OCI-LY1 (cell line): Measurements from ENCODE around the gene SUGP2.

Experiments used
- H2AFZ ChIP-seq: fragments of 200-600 bp; sonication (generic), shearing (Covaris generic); 2 replicates; pipeline ENCODE4 v1.6.0; 2014; ENCODE audit warnings: antibody characterized with exemption, mild to moderate bottlenecking, low read length
- H3F3A ChIP-seq: fragments of 200-600 bp; sonication (generic), shearing (Covaris generic); 2 replicates; pipeline ENCODE4 v1.6.0; 2014; ENCODE audit warnings: mild to moderate bottlenecking, antibody characterized with exemption, low read length, moderate library complexity; ENCODE audit not compliant: insufficient read depth
- H3K27ac ChIP-seq: fragments of 200-600 bp; sonication (generic); 2 replicates; pipeline ENCODE4 v1.5.1; 2014; ENCODE audit warnings: low read length, mixed run types, mild to moderate bottlenecking, low read depth; ENCODE audit not compliant: poor library complexity, severe bottlenecking
- H3K27me3 ChIP-seq: fragments of 200-600 bp; sonication (generic); 2 replicates; pipeline ENCODE4 v1.6.0; 2014; ENCODE audit warnings: antibody characterized with exemption, mild to moderate bottlenecking, low read length, moderate library complexity; ENCODE audit not compliant: insufficient read depth
- H3K36me3 ChIP-seq: fragments of 200-600 bp; sonication (generic); 2 replicates; pipeline ENCODE4 v1.6.1; 2014; ENCODE audit warnings: mild to moderate bottlenecking, antibody characterized with exemption, low read length, moderate library complexity, mixed read lengths; ENCODE audit not compliant: insufficient read depth
- H3K4me1 ChIP-seq: fragments of 200-600 bp; sonication (generic); 2 replicates; pipeline ENCODE4 v1.5.1; 2014; ENCODE audit warnings: mild to moderate bottlenecking, low read length, moderate library complexity; ENCODE audit not compliant: insufficient read depth, severe bottlenecking
- H3K4me2 ChIP-seq: fragments of 200-600 bp; sonication (generic), shearing (Covaris generic); 2 replicates; pipeline ENCODE4 v1.6.1; 2014; ENCODE audit warnings: low read length
- H3K4me3 ChIP-seq: fragments of 200-600 bp; sonication (generic); 2 replicates; pipeline ENCODE4 v1.5.1; 2014; ENCODE audit warnings: low read length, low read depth, mild to moderate bottlenecking, mixed read lengths; ENCODE audit not compliant: poor library complexity, severe bottlenecking
- H3K79me2 ChIP-seq: fragments of 200-600 bp; shearing (Covaris generic); 2 replicates; pipeline ENCODE4 v1.6.1; 2016; ENCODE audit warnings: mixed run types, low read length, mixed read lengths; ENCODE audit not compliant: insufficient read depth
- H3K9ac ChIP-seq: fragments of 200-600 bp; sonication (generic), shearing (Covaris generic); 2 replicates; pipeline ENCODE4 v1.6.1; 2014; ENCODE audit warnings: mild to moderate bottlenecking, low read length, mixed read lengths
- H3K9me2 ChIP-seq: fragments of 200-600 bp; sonication (generic), shearing (Covaris generic); 2 replicates; pipeline ENCODE4 v1.6.1; 2014; ENCODE audit warnings: low read depth, mild to moderate bottlenecking, low read length, mixed read lengths
- H3K9me3 ChIP-seq: fragments of 200-600 bp; shearing (Covaris generic); 2 replicates; pipeline ENCODE4 v1.6.1; 2014; ENCODE audit warnings: low read length, mixed read lengths
- H4K20me1 ChIP-seq: fragments of 200-600 bp; sonication (generic), shearing (Covaris generic); 2 replicates; pipeline ENCODE4 v1.6.0; 2016; ENCODE audit warnings: mild to moderate bottlenecking, low read length; ENCODE audit not compliant: insufficient read depth
- EZH2 ChIP-seq: fragments of 200-600 bp; sonication (generic), shearing (Covaris generic); IDR thresholded peaks from 2 replicates; pipeline ENCODE4 v1.8.0; 2017; ENCODE audit warnings: borderline replicate concordance, mixed run types, mild to moderate bottlenecking, antibody characterized with exemption, low read length, moderate library complexity, mixed read lengths
- TF ChIP-seq, protein P1 (sequence below): fragments of 200-600 bp; sonication (generic), shearing (Covaris generic); IDR thresholded peaks from 2 replicates; pipeline ENCODE4 v1.5.1; 2017; ENCODE audit warnings: mild to moderate bottlenecking, antibody characterized with exemption, low read length, moderate library complexity, mixed read lengths

Gene SUGP2

DNA sequence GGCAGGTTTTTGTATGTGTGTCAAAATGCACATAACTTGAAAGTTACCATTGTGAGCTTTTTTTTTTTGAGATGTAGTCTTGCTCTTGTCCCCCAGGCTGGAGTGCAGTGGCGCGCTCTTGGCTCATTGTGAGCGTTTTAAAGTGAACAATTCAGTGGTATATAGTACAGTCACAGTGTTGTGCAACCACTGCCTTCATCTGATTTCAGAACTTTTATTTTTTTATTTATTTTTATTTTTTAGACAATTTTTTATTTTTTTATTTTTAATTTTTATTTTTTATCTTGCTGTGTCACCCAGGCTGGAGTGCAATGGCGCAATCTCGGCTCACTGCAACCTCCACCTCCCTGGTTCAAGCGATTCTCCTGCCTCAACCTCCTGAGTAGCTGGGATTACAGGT is 45.5 kb upstream of the SUGP2 start:
- H3K4me3 ChIP-seq = no peak overlapping the region
- no peak overlapping the region for H3K9ac ChIP-seq
- H3F3A ChIP-seq = no peaks in the 10 kb centered on the region
- no peaks in the 10 kb centered on the region for H3K79me2 ChIP-seq
- H3K4me2 ChIP-seq = no peak overlapping the region
- H3K36me3 ChIP-seq = no peaks in the 10 kb centered on the region; the same call in 1 of the 2 replicates
- no peak overlapping the region for H3K27ac ChIP-seq
- no peaks in the 10 kb centered on the region for H3K4me1 ChIP-seq
- TF ChIP-seq, protein P1, sequence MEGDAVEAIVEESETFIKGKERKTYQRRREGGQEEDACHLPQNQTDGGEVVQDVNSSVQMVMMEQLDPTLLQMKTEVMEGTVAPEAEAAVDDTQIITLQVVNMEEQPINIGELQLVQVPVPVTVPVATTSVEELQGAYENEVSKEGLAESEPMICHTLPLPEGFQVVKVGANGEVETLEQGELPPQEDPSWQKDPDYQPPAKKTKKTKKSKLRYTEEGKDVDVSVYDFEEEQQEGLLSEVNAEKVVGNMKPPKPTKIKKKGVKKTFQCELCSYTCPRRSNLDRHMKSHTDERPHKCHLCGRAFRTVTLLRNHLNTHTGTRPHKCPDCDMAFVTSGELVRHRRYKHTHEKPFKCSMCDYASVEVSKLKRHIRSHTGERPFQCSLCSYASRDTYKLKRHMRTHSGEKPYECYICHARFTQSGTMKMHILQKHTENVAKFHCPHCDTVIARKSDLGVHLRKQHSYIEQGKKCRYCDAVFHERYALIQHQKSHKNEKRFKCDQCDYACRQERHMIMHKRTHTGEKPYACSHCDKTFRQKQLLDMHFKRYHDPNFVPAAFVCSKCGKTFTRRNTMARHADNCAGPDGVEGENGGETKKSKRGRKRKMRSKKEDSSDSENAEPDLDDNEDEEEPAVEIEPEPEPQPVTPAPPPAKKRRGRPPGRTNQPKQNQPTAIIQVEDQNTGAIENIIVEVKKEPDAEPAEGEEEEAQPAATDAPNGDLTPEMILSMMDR = no peak
- no peak for TF ChIP-seq EZH2
- H4K20me1 ChIP-seq = no peaks in the 10 kb centered on the region
- H3K9me2 ChIP-seq = no peaks in the 10 kb centered on the region
- H3K27me3 ChIP-seq = no peaks in the 10 kb centered on the region
- H2AFZ ChIP-seq = no peak overlapping the region
- H3K9me3 ChIP-seq = no peaks in the 10 kb centered on the region

DNA sequence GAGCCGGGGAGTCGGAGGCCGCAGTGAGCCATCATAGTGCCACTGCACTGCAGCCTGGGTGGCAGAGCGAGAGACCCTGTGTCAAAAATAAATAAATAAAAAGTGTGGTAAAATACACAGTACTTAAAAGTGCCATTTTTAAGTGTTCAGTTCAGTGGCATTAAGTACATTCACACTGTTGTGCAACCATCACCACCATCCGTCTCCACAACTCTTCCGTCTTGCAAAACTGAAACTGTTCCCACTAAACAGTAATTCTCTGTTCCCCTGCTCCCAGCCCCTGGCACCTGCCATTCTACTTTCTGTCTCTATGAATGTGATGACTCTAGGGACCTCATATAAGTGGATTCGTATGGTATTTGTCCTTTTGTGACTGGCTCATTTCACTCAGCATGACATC is 43.8 kb upstream of the SUGP2 start:
- H3K36me3 ChIP-seq = no peaks in the 10 kb centered on the region; the same call in 1 of the 2 replicates
- H3F3A ChIP-seq = no peaks in the 10 kb centered on the region
- H3K79me2 ChIP-seq = no peaks in the 10 kb centered on the region
- no peaks in the 10 kb centered on the region for H3K9me3 ChIP-seq
- no peaks in the 10 kb centered on the region for H3K27me3 ChIP-seq
- no peak for TF ChIP-seq EZH2
- TF ChIP-seq, protein P1 = no peak
- H3K9me2 ChIP-seq = no peaks in the 10 kb centered on the region
- H3K4me2 ChIP-seq = no peak overlapping the region
- H3K4me1 ChIP-seq = no peaks in the 10 kb centered on the region
- H3K27ac ChIP-seq = no peak overlapping the region
- H4K20me1 ChIP-seq = no peaks in the 10 kb centered on the region
- H2AFZ ChIP-seq = no peak overlapping the region
- no peak overlapping the region for H3K4me3 ChIP-seq
- no peak overlapping the region for H3K9ac ChIP-seq

GRCh38 chr19:19076476-19076875 is 43.2 kb upstream of the SUGP2 start:
- Histone ChIP-seq H3K27me3 (no peaks in the 10 kb centered on the region), H3K9me3 (no peaks in the 10 kb centered on the region), H3F3A (no peaks in the 10 kb centered on the region), H3K27ac (no peak overlapping the region), H3K4me1 (no peaks in the 10 kb centered on the region), H3K9me2 (no peaks in the 10 kb centered on the region), H3K4me2 (no peak overlapping the region), H3K4me3 (no peak overlapping the region), H4K20me1 (no peaks in the 10 kb centered on the region), H2AFZ (no peak overlapping the region), H3K9ac (no peak overlapping the region), H3K79me2 (no peaks in the 10 kb centered on the region), H3K36me3 (no peaks in the 10 kb centered on the region; the same call in 1 of the 2 replicates)
- no peak for TF ChIP-seq EZH2
- TF ChIP-seq, protein P1 = no peak
